GM19035 (cell line): ENCODE results near the gene LRFN4.
A peak's percentile ranks its signal among the peaks of the same experiment; 100 is the strongest.

ENCODE experiments used
- ATAC-seq: cut with Tn5 transposase; IDR thresholded peaks from one replicate; pipeline ENCODE4 v1.9.1; 2021; ENCODE audit not compliant: unreplicated experiment

LRFN4 gene

DNA sequence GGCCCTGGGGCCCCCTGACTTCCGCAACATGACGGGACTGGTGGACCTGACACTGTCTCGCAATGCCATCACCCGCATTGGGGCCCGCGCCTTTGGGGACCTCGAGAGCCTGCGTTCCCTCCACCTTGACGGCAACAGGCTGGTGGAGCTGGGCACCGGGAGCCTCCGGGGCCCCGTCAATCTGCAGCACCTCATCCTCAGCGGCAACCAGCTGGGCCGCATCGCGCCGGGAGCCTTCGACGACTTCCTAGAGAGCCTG lies 992 bp downstream of the LRFN4 start:
- no peak for ATAC-seq

DNA sequence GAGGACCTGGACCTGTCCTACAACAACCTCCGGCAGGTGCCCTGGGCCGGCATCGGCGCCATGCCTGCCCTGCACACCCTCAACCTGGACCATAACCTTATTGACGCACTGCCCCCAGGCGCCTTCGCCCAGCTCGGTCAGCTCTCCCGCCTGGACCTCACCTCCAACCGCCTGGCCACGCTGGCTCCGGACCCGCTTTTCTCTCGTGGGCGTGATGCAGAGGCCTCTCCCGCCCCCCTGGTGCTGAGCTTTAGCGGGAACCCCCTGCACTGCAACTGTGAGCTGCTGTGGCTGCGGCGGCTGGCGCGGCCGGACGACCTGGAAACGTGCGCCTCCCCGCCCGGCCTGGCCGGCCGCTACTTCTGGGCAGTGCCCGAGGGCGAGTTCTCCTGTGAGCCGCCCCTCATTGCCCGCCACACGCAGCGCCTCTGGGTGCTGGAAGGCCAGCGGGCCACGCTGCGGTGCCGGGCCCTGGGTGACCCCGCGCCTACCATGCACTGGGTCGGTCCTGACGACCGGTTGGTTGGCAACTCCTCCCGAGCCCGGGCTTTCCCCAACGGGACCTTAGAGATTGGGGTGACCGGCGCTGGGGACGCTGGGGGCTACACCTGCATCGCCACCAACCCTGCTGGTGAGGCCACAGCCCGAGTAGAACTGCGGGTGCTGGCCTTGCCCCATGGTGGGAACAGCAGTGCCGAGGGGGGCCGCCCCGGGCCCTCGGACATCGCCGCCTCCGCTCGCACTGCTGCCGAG lies 1.5 kb downstream of the LRFN4 start:
- no peak for ATAC-seq

DNA sequence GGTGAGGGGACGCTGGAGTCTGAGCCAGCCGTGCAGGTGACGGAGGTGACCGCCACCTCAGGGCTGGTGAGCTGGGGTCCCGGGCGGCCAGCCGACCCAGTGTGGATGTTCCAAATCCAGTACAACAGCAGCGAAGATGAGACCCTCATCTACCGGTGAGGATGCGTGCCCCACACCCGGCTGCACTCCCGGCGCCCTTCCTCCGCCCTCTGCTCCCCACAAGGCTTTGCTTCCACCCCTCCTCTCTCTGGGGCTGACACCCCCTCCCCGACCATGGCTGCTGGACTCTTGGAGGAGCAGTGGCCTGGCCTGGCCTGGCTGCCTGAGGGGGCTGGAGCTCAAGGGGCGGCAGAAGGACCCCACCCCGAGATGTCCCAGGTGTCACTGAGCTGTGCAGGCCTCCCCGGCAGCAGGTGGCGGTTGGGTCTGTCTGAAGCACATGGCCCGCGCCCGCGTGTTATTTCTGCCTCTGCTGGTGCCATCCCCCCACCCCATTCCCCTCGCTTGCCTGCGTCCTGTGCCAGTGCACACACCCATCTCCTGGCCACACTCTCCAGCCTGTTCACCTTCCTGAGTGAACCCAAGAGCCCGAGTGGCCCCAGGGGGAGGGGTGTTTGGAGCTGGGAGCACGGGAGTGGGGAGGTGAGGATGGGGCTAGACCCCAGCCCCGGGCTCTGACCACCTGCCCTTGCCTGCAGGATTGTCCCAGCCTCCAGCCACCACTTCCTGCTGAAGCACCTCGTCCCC lies 2.2 kb downstream of the LRFN4 start:
- no peak for ATAC-seq

DNA sequence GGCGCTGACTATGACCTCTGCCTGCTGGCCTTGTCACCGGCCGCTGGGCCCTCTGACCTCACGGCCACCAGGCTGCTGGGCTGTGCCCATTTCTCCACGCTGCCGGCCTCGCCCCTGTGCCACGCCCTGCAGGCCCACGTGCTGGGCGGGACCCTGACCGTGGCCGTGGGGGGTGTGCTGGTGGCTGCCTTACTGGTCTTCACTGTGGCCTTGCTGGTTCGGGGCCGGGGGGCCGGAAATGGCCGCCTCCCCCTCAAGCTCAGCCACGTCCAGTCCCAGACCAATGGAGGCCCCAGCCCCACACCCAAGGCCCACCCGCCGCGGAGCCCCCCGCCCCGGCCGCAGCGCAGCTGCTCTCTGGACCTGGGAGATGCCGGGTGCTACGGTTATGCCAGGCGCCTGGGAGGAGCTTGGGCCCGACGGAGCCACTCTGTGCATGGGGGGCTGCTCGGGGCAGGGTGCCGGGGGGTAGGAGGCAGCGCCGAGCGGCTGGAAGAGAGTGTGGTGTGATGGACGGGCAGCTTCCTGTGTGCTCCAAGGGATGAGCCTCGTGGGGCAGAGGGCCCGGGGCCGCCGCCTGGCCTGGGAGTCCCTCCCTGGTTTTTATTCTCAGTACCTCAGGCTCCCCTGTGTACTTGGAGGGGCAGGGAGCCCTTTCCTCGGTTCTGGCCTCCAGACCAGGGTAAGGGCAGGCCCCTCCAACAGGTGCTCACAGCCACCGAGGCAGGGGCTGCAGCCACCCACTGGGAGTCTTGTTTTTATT lies 3.0 kb downstream of the LRFN4 start:
- ATAC-seq = no peak

DNA sequence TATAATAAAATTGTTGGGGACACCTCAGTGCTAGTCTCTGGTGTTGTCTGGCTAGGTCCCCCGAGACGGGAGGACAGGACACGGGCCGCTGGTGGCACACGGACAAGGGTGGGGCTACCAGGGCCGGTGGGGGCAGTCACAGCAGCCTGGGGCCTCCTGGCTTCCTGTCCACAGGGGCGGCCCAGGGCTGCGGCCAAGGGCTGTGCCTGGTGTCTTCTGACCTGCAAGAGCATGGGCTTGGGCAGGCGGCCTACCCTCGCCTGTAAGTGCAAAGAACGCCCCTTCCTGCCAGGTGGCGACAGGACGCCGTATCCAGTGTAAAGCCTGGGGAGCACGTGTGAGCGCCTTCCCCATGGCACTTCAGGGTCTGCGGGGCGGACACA lies 3.6 kb downstream of the LRFN4 start:
- ATAC-seq = no peak

DNA sequence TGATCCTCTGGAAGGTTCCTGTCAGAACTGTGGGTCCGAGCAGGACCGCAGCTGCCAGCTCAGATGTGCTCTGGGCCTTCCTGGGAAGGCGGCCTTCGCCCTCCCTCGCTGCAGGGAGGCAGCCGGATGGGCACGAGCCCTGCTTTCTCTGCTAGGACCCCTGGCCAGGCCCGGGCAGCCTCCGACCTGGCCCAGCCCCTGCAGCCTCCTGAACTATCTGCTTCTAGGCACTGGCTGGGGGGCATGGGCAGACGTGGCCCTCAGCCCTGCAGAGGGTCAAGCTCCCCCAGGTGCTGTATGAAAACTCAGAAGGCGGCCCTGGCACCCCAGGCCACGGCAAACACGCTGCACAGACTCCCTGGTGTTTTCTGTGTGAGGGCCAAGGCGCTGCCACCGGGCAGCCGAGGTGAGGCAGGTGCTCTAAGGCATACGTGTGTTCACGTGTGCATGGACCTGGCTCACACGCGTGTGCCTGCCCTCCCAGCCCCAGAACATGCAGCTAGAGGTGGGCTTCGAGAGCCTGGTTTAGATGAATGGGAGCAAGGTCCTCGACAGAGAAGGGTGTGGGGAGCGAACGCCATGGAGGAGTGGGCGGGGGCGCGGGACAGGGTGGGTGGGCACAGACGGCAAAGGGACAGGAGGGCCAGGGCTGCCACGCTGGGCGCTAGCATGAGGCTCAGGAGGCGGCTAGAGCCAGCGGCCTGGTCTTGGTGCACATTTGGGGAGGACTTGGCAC lies 4.3 kb downstream of the LRFN4 start:
- ATAC-seq = no peak

DNA sequence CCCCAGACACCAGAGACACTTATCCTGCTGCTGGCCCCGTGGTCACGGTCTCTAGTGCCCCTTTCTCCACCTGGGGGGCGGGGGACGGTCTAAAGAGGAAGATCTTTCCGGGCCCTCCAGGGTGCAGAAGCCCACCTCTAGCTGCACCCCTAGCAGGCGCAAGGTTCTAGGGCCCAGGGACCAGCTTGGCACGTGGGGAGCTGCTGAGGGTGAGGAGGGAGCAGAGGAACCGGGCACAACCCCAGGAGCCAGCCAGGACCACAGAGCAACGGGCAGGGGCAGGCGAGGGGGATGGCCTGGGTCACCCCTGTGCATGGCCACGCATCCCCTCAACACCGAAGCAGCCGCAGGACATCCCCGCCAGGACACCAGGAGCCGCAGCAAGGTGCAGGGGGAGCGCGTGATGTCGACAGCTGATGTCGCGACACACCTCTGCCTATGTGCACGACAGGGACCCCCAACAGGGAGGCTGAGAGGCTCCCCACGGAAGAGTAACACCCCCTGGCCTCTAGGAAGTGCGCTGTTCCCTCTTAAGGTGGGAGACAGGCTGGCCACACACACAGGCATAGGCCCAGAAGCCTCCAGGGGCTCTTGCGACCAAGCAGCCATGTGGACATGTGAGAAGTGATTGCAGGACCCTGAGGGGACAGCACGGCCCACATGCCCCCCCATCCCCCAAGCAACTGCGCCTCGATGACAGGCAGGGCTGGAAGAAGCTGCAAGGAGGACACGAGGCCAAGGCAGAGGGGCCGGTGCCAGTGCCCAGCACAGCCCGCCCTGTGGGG lies 5.1 kb downstream of the LRFN4 start:
- no peak for ATAC-seq

DNA sequence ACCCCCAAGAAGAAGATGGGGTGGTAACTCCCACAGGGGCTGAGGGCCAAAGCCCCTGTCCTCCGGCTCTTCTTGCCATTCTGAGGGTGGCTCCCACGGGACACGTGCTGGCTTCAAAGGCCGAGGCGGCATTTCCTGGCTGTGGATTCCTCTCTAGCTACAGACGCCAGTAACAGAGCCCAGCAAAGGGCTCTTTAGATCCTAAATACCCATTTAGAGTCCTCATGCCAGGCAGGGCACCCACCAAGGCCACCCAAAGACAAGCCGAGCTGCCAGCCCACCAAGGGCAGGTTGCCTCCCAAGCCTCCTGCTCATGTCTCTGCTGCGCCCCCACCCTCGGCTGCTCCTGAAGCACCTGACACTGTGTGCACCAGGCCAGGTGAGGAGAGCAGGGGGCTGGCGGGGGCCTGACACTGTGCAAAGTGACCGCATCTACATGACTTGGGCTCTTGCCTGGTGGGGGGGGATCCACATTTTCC lies 5.7 kb downstream of the LRFN4 start:
- ATAC-seq = no peak

DNA sequence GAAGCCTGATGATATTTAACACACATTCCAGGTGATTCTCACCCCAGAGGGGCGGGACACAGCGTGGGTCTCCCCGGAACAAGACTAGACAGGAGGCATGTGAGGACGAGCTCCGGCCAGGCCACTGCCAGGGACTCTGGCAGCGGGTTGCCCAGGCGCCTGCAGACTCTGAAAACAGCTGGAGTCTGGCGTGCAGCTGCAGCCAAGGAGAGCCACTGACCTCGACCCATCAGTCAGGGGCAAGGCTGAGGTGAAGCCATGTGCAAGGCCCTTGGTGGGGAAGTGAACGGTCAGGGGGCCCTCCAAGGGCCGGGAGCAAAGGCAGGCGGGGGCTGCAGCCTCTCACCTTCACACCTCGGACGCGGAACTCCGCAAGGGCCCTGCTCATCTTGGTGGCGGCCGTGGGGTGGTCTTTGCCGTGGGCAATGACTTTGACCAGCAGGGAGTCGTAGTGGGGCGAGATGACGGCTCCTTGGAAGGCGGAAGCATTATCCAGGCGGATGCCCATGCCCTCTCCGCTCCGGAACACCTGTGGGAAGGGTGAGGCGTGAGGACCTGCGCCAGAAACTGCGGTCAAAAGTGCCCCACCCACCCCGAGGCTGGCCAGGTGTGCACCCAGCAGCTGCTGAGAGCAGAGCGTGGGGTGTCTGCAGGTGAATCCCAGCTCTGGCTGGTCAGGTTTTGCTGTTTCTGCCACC lies 6.7 kb downstream of the LRFN4 start:
- no peak for ATAC-seq

DNA sequence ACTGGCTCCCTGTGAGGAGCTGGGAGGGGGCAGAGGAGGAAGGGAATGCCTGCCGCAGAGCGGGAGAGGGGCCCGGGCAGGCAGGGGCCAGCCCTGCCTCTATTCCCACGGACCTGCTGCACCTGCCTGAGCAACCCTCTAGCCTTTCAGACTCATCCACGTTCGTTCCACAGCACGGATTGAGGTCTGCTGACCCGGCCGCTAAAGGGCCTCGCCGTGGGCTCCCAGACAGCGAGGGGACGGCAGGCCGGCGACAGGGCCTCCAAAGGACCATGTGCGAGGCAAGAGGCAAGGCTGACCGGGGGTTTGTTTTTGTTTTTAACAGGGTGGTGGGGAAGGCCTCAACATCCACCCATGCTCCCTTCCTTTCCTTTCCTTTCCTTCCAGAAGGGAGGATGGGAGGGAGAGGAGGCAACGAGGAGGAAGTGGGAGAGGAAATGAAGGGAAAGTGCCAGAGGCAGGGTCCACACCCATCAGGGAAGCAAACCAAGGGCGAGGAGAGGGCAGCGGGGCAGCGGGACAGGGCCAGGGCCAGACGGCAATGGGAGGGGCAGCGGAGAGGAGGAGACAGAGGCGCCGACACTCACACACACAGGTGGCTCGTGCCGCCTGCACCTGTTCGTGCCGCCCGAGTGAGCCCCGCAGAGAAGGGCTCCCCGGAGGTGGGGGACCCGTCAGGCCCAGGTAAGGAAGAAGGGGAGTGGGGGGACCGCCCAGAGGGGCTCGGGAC lies 7.5 kb downstream of the LRFN4 start:
- no peak for ATAC-seq

DNA sequence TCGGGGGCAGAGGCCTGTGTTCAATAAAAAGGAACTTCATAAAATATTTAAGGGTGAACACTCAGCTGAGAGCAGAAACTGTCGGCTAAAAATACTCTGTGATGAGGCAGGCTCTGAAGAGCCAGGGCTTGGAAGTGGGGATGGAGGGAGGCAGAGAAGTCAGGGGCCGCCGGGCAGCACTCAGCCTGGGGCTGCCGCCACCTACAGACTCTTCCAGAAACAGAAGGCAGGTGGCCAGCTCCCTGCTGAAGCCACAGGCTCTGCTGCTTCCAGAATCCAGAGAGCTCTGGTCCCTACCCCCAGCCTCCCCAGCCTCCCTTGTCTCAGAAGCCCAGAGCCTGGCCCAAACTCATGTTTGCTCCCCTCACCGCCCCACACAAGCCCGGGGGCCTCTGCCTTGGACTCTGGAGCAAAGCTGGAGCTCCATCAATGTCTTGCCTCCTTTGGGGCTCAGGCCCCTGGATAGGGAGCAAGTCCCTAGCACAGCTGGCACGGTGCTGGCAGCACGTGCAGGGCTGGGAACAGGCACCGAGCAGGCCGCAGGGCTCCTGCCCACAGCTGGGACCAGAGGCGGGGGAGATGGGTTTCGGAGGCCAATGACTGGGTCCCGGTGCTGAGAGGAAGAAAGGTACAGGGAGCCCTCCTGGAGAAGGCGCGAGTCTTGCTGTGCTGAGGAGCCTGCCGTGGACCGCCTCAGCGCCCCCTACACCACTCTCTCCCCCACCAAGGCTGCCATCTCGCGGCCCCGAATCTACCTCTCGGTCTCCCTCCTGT lies 8.2 kb downstream of the LRFN4 start:
- ATAC-seq = no peak

DNA sequence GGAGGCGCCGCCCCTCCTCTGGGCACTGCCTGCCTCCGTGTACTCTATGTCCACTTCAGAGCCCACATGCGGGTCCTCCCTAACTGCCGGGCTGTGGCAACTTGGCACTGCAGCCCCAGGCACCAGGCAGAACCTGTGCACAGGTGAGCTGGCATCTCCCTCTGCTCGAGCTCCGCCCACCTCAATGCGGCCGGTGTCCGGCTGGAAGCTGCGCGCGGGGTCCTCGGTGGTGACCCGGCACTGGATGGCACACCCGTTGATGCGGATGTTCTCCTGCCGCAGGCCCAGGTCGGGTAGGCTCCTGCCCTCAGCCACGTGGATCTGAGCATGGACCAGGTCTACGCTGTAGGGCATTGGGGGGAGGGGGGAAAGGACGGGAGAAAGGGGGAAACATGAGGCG lies 9.1 kb downstream of the LRFN4 start:
- no peak for ATAC-seq

DNA sequence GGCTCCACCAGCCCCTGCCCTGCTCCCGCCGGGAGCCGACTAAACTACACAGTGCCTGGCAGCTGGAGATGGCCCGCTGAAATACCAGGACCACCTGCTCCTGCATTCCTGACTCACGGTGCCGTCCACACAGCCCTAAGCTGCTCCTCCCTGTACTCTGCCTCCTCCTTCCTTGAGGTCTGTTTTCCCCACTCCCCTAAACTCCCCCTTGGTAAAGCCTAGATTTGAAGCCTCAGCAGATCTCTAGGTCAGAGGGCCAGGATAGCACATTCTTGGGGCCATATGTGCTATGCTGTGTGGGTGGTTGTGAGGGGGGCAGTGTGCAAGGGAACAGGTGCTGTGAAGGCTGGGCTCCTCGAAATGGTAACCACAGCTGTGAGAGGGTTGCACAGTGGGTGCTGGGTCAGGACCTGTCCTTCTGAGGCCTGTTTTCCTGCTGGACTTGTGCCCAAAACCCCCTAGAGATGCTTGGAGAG lies 9.7 kb downstream of the LRFN4 start:
- no peak for ATAC-seq

DNA sequence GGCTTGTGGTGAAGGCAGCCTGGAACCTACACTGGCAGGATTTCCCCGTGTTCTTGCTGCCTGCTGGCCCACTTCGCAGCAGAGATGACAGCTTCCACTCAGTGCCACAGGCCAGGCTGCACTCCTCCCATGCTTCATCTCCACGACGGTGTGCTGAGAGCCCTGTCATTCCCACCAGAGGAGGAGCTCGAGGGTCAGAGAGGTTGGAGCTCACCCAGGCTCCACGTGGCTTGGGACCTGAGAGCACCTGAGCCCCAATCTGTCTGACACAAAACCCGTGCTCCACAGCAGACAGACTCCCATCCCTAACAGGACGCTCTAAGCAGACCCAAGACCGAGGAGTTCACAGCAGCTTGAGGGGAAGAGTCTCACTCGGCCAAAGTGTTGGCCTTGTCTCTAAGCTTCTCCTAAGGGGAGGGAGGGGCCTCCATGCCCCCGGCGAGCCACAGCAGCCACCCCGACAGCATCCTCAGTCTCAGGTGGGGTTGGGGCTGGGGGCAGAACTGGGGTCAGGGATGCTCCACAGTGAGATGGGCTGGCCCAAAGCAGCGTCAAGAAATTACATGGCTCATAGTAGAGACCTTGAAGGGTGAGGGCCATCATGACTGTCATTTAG lies 10.7 kb downstream of the LRFN4 start:
- no peak for ATAC-seq

DNA sequence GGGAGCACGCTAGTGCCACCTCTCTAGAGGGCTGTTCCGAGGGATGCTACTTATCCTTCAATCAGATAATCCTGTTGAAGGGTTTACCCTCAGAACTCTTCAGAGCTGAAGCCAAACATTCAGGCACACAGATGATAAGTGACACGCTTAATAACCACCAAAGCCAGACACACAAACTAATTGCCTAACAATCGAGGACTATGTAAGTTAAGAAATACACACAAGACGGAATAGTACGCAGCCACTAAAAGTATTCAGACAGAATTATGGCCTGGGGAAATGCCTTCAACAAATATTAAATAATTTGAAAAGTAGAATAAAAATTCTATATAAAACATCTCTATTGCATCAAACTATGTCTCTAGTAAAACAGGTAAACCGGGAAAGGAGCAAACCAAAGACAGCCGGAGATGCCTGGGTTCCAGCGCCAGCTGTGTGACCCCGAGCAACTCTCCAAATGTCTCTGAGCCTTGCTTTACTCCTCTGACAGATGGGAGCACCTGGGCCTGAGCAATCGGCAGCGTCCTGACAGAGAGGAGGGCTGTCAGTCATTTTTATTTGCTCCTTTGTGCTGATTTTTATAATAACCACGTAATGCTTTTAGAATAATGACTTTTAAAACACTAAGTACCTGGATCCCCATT lies 11.3 kb downstream of the LRFN4 start:
- no peak for ATAC-seq

DNA sequence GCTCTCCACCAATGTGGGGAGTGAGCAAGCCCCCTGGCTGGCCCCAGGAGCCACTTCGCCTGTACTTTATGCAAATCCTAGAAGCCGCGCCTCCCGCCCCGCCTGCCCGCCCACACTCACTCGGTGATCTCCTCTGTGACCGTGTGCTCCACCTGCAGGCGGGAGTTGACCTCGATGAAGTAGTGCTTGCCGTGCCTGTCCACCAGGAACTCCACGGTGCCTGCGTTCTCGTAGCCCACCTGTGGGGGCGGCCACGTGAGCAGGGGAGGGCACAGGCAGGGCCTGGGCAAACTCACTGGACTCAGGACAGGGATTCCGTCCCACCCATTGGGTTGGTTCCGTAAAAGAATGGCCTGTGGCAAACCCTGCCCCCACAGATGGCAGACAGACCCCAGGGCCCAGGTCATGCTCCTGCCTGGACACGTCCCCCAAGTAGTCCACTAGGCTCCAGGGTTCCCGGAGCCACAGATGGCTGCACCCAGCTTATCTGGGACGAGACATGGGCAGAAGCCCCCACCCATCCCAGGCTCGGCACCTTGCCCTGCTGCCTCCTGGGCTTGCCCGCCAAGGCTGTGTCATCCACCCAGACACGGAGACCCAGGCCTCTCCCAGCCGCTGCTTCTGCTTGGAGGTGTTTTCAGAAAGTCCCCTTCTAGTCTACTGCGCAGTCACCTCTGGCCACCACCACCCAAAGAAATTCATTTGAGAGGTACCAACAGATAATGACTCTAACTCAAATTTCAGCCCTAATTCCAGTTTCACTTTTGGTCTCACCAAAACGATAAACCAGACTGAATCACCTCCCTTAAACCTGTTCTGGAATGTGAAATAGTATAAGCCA lies 12.1 kb downstream of the LRFN4 start:
- ATAC-seq = peak; percentile 81

DNA sequence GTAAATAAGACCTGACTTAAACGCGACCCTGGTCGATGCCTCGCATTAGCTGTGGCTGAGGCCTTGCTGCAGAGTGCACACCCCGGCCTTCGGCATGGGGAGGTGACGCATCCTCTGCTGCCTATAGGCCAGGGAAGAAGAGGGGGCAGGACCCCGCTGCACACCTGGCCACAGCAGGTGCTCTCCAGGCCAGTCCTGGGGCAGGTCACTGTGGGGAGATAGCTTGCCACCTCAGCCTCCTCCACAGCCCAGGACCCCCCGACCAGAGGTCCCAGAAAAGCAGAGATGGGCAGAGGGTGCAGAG lies 12.7 kb downstream of the LRFN4 start:
- no peak for ATAC-seq
